Aortic smooth muscle cell (primary cell): Measurements from ENCODE around the gene ACSM2A. TPM values are rescaled to one million over a fixed set of nuclear protein-coding genes. Genes with fewer than 3 reads are reported as not detected.

Experiments used
- total RNA-seq: library from RNA; depleted of rRNA; stranded (reverse); fragments of >200 nt; gene quantifications from 2 replicates; pipeline ENCODE4 v1.2.3, GENCODE V29; 2014

ACSM2A gene, protein sequence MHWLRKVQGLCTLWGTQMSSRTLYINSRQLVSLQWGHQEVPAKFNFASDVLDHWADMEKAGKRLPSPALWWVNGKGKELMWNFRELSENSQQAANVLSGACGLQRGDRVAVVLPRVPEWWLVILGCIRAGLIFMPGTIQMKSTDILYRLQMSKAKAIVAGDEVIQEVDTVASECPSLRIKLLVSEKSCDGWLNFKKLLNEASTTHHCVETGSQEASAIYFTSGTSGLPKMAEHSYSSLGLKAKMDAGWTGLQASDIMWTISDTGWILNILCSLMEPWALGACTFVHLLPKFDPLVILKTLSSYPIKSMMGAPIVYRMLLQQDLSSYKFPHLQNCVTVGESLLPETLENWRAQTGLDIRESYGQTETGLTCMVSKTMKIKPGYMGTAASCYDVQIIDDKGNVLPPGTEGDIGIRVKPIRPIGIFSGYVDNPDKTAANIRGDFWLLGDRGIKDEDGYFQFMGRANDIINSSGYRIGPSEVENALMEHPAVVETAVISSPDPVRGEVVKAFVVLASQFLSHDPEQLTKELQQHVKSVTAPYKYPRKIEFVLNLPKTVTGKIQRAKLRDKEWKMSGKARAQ
- total RNA-seq = not detected in 2 replicates

DNA sequence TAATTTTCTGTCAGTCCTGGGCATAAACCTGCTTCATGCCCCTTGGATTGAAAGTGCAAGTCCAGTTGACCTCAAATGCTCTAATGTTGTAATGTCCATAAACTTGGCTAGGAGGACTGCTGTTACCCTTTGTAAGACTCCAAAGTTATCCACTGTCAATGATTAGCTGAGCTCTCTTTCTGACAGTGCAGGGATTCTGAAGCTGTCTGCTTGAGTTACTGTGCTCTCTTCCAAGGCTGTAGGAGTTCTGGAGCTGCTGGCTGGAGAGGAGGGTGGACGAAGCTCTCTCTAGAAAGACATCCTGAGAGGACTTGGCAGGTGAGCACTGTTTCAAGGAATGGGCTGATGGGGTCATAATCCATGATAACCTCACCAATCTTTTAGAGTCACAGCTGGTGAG is at the start of gene ACSM2A:
ACSM2A (plus strand) TSS at position 158 of the 400 bp plus-strand sequence. CDS start 8,594 bp downstream, outside the sequence.

DNA sequence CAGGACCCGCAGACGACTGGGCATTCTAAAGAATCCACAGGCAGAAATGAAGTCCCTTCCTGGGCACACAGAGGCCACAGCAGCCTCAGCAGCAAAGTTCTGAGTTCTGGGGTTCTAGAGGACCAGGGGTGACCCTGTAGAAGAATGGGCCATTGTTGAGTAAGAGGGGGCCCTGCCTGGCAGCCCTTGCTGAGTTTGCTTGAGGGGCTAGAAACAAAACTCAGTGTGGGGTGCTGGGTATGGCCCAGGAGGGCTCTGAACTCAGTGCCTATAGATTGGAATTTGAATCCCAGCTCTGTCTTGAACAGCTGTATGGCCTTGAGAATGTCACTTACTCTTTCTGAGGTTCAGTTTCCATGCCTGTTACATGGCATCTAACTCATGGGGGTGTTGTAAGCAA is 46.7 kb upstream of the ACSM2A start, which contains the start of gene PDILT:
PDILT (minus strand) TSS at position 101 of the 400 bp plus-strand sequence. CDS start 5,437 bp downstream, outside the sequence.

DNA sequence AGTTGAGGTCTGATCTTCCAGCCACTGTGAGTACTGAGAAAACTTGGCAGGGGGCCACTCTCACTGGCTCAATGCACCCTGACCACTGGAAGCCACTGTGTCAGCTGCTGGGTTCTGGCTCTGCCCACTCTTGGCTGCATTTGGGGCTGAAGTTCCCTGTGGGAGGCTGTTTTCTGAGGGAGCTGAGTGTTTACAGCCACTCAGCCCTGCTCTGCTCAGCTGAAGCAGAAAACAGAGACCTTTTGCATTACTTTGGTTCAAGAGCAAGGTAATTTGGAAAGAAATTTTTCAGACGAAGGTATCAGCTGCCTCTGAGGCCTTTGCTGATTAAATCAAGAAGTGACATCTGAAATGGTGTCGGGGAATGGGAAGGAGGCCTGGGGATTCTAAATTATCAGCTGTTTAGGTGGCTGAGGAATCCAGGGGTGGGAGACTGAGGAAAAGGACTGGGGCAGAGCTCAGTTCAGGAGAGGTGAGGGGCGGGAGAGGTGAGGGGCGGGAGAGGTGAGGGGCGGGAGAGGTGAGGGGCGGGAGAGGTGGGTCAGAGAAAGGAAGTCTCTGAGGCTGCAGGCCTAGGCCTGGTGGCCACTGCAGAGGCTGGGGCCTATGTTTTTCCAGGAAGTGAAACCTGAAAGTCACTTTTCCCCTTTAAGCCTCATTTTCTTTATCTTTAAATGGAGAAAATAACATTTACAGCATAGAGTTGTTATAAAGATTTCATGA is 41.8 kb upstream of the ACSM2A start, which contains the start of gene ACSM5:
ACSM5 (plus strand) TSS at position 137 of the 723 bp plus-strand sequence. CDS start 1,951 bp downstream, outside the sequence.

Other genes starting within 250 kb of the ACSM2A start
- gene GP2, start 124.0 kb upstream of the ACSM2A start, total RNA-seq = not detected in 2 replicates
- gene UMOD, start 98.8 kb upstream of the ACSM2A start, total RNA-seq = not detected in 2 replicates
- gene PDILT, start 46.8 kb upstream of the ACSM2A start, total RNA-seq = not detected in 2 replicates
- 0.26 TPM in 1 of 2 replicates, not detected in the other for gene ACSM5, start 42.0 kb upstream of the ACSM2A start, total RNA-seq
- gene ACSM2B, start 124.8 kb downstream of the ACSM2A start, total RNA-seq = not detected in 2 replicates
- gene ACSM1, start 246.2 kb downstream of the ACSM2A start, total RNA-seq = not detected in 2 replicates